Kidney (tissue), 14 donors: ENCODE data around the gene PACS2. TPM values are rescaled to one million over a fixed set of nuclear protein-coding genes. Genes with fewer than 3 reads are reported as not detected.

ENCODE experiments used
- DNase-seq, 5 donors: peaks; one replicate each; pipeline ENCODE4 v3.0.0-alpha.2; 2013 to 2020
- FAIRE-seq: peaks from 2 replicates; lab custom pipeline; 2012; peaks lifted over from hg19 to GRCh38; lab: Jason Lieb, UNC
- H3K27ac ChIP-seq, 2 donors: one replicate each; pipeline ENCODE4 v1.7.0; 2013; ENCODE audit warnings: low read depth in 2 of 2, low read length in 2 of 2, inconsistent platforms in 1 of 2
- H3K27me3 ChIP-seq: one replicate; pipeline ENCODE4 v1.7.1; 2013; ENCODE audit warnings: low read length, inconsistent platforms; ENCODE audit not compliant: control insufficient read depth, insufficient read depth
- H3K36me3 ChIP-seq, 3 donors: one replicate each; pipeline versions ENCODE4 v1.7.0 to v1.7.1; 2013; ENCODE audit warnings: low read length in 3 of 3, control low read depth in 1 of 3, inconsistent platforms in 1 of 3; ENCODE audit not compliant: insufficient read depth in 3 of 3, control insufficient read depth in 2 of 3
- H3K4me1 ChIP-seq, 3 donors: one replicate each; pipeline versions ENCODE4 v1.7.0 to v1.7.1; 2013; ENCODE audit warnings: low read length in 3 of 3, inconsistent platforms in 1 of 3, low read depth in 1 of 3; ENCODE audit not compliant: control insufficient read depth in 2 of 3, insufficient read depth in 2 of 3
- H3K4me3 ChIP-seq, 3 donors: one replicate each; pipeline versions ENCODE4 v1.7.0 to v1.8.1; 2013; ENCODE audit warnings: low read length in 3 of 3, control low read depth in 1 of 3, inconsistent platforms in 1 of 3
- H3K9ac ChIP-seq, 3 donors: one replicate each; pipeline versions ENCODE4 v1.7.0 to v1.7.1; 2013; ENCODE audit warnings: low read length in 3 of 3, control low read depth in 1 of 3, inconsistent platforms in 1 of 3
- H3K9me3 ChIP-seq, 3 donors: one replicate each; pipeline versions ENCODE4 v1.7.0 to v1.7.1; 2013; ENCODE audit warnings: low read length in 3 of 3, control low read depth in 1 of 3, inconsistent platforms in 1 of 3; ENCODE audit not compliant: control insufficient read depth in 2 of 3, insufficient read depth in 1 of 3
- CTCF ChIP-seq: IDR thresholded peaks from 3 replicates; pipeline ENCODE4 v1.5.1; 2012; ENCODE audit warnings: mild to moderate bottlenecking, moderate library complexity, borderline replicate concordance; ENCODE audit not compliant: insufficient read depth; ENCODE audit errors: extremely low read depth
- intact Hi-C: fragments of 100-400 bp; cut with DNase I; formaldehyde crosslinking; loops from one replicate; pipeline ENCODE4 v1.11.1; 2022
- polyA plus RNA-seq: library from polyadenylated mRNA; stranded (reverse); fragments of 350-450 nt; fragmentation: Illumina TruSeq; extraction: RNeasy Lipid Tissue Mini Kit (QIAGEN cat#74804); gene quantifications from one replicate; pipeline ENCODE4 v1.2.3, GENCODE V29; 2014; ENCODE audit warnings: low read depth, low replicate concordance; ENCODE audit not compliant: insufficient read depth
- total RNA-seq: library from RNA; stranded (reverse); fragmentation: NEBNext Ultra II Directional; extraction: Animal tissue kit (Norgen Biotek cat#: 25700); gene quantifications from one replicate; pipeline ENCODE4 v1.2.1, GENCODE V29; 2021
- donor health status: control.
- donor health status: control.
- donor health status: control.
- donor health status: control.
- donor health status: control.
- donor health status: DM: yes; HTN: yes; CAD: no.
- donor health status: Normal renal cell carcinoma (clear cell type).

PACS2 gene
- total and polyA plus RNA-seq, 2 donors from 2014 or later = 35.7 to 83.9 TPM

- Histone ChIP-seq H3K4me1 (peaks cover 0 to 2% (median 0%) of the 10 kb centered on the region in 3 donors), H3K27ac (no peak overlapping the region), H3K36me3 (no peaks in the 10 kb centered on the region), H3K9ac (no peak overlapping the region), H3K27me3 (no peaks in the 10 kb centered on the region), H3K4me3 (peak overlapping the region in 1 of 3 donors; percentile 21), H3K9me3 (no peaks in the 10 kb centered on the region)
- DNase-seq (no peak), FAIRE-seq (no peak)
- intact Hi-C loops = no loop called here
- TF ChIP-seq CTCF = no peak
Observed at GRCh38 chr14:105410642-105411016, 96.1 kb downstream of the PACS2 start.

- H3K27ac ChIP-seq = no peak overlapping the region
- peak overlapping the region in 1 of 3 donors; percentile 19 for H3K9ac ChIP-seq
- TF ChIP-seq CTCF = no peak
- H3K9me3 ChIP-seq = no peaks in the 10 kb centered on the region
- H3K4me3 ChIP-seq = peak overlapping the region in 1 of 3 donors; percentile 21
- intact Hi-C loops = no loop called here
- peak; percentile 50 to 85 (median 66) for DNase-seq
- FAIRE-seq = no peak
- no peaks in the 10 kb centered on the region for H3K27me3 ChIP-seq
- no peaks in the 10 kb centered on the region for H3K36me3 ChIP-seq
- H3K4me1 ChIP-seq = peaks cover 0 to 2% (median 0%) of the 10 kb centered on the region in 3 donors
Observed at GRCh38 chr14:105411017-105411941, 96.7 kb downstream of the PACS2 start.

GRCh38 chr14:105411985-105412770 lies 97.6 kb downstream of the PACS2 start:
- TF ChIP-seq CTCF = no peak
- no peak overlapping the region for H3K27ac ChIP-seq
- H3K4me1 ChIP-seq = peaks cover 0 to 2% (median 0%) of the 10 kb centered on the region in 3 donors
- FAIRE-seq = no peak
- intact Hi-C loops = no loop called here
- no peaks in the 10 kb centered on the region for H3K27me3 ChIP-seq
- H3K9me3 ChIP-seq = no peaks in the 10 kb centered on the region
- DNase-seq = peak in 2 of 5 donors; percentile 52 to 72
- no peaks in the 10 kb centered on the region for H3K36me3 ChIP-seq
- no peak overlapping the region for H3K9ac ChIP-seq
- no peak overlapping the region for H3K4me3 ChIP-seq
